Measurements from ENCODE around the gene KCTD5.

KCTD5 gene

DNA sequence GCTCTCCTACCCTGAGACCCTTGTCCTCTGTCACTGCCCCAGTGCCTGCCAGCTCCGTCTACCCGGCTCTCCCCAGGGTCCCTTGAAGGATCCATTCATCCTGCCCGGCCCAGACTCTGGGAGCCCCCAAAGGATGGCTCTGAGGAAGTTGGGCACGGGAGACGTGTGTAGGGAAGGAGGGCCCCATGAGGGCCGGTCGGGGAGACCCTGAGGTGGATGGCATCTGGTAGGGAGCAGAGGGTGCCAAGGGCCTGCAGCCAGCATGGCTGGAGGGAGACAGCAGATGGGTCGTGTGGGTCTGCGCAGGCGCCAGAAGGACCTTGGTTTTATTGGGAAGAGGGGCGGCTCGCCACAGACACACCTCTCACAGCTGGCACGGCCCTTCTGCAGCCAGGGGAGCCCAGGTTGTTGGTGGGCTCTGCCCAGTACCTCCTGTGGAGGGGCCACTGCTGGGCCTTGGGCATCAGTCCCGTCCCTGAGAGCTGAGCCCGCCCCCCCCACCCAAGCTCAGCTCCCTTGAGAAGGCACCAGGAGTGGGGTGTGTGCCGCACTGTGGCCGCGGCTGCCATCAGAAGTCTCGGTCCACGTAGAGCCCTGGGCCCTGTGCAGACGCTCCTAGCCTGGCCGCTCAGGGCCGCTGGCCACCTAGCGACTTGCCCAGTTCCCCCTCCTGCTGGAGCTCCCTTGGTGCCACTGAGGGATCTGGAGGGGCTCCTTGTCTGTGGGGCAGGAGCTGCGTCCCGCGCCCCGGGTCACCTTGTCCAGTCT lies 16.0 kb downstream of the KCTD5 start:
- DNase-seq: no peak

DNA sequence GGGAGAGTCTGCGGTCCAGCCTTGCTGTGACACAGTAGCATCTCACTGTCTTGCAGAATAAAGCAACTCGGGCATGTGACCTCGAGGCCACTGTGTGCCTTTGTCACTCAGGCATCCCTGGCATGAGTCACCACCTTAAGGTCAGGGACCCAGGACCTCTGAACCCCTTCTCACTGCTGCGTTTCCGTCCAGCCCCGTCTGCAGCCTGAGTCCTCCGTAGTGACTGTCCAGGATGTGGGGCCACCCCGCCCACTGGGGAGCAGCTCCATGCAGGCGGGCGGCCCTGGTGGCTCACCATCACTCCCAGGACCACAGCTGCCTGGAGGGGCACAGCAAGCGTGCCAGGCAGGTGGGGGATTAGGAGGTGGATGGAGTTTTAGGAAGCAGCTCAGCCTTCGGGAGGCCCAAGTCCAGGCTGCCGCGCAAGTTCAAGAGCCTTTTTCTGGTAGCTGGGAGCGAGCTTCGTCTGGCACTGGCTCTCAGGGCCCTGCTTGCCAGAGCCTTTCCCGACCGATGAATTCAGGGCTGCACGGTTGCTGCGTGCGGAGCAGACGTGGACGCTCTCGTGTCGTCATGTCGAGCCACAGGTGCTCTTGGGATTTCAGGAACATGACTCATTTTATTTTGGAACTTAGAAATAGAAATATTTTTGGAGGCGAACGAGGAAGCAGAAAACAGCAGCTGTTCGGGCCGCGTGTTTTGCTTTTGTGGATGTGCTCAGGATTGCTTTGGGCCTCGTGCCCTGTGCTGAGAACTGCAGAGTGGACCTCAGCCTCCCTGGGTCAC lies 16.8 kb downstream of the KCTD5 start:
- no peak for DNase-seq

DNA sequence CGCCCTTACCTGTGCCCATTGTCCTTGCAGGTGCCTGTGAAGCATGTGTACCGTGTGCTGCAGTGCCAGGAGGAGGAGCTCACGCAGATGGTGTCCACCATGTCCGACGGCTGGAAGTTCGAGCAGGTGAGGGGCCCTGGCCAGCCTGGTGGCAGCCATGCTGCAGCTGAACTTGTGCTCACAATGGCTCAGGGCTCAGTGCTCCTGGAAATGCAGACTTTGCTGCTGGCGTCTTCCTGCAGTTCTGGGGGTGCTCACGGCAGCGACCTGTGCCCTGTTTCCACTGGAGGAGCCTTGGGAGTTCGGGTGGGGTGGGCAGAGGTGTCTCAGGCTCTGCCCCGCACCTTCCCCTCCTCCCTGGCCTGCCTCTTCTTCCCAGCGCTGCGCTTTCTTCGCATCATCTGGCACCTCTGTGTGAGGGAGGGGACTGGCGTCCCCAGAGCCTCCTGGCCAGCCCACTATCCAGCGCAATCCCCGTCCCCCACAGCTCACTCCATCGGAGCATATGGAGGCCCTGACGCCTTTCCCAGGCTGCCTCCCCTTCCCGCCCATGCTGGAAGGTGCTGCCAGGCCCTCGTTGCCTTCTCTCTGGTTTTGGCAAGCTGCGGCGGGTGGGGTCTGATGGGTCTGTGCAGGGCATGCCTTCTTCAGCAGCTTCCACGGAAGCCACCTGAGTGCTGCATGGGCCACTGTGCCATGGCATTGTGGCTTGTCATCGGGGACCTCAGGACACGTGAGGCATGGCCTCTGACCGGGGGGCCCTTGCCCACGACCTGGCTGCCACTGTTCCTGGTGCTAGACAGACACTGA lies 17.7 kb downstream of the KCTD5 start:
- no peak for DNase-seq

GRCh38 chr16:2700786-2701185 lies 18.5 kb downstream of the KCTD5 start:
- no peak for DNase-seq

- DNase-seq: no peak
Measured at GRCh38 chr16:2701272-2701671, 18.9 kb downstream of the KCTD5 start.

DNA sequence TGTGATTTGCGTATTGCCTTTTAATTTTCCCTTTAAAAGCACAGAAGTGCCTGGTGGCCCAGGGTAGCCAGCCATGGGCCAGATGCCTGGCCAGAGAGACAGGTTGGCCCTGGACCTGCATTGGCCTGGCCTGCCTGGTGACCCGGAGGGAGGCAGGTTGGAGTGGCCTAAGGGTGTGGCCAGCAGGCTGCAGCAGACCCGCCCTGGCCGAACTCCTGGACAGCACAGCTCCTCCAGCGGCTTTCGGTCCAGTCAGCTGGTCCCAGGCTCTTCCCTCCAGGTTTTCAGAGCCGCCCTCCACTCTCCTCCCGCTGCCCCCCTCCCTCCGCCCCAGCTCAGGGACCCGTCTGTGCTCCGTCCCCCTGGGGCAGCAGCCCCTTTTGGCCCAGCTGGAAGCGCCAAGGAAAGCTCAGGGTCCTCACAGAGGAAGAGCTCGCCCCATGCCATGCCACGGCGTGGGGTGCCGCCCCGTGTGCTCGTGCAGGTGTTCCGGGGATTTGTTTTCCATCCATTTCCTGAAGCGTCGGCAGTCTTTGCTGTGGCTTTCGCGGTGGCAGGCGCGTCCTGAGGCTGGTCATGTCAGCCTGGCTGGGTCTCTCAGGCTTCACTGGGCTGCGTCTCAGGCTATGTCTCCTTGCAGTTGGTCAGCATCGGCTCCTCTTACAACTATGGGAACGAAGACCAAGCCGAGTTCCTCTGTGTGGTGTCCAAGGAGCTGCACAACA lies 19.6 kb downstream of the KCTD5 start:
- DNase-seq: no peak

DNA sequence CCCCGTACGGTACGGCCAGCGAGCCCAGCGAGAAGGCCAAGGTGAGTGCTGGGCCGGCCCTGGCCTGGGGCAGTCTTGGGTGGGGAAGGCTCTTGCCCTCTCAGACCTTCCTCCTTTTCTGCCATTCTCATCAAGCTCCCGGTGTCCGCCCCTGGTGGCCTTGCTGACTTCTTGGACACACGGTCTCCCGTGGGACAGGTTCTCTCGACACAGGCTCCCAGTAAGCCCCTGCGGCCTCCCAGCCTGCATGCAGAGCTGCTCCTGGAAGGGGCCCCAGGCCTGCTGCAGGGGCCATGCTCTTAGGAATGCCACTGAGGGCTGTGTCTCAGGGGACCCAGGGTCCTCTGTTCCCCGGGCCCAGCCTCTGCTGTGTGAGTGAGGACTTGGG lies 20.1 kb downstream of the KCTD5 start:
- DNase-seq: no peak

DNA sequence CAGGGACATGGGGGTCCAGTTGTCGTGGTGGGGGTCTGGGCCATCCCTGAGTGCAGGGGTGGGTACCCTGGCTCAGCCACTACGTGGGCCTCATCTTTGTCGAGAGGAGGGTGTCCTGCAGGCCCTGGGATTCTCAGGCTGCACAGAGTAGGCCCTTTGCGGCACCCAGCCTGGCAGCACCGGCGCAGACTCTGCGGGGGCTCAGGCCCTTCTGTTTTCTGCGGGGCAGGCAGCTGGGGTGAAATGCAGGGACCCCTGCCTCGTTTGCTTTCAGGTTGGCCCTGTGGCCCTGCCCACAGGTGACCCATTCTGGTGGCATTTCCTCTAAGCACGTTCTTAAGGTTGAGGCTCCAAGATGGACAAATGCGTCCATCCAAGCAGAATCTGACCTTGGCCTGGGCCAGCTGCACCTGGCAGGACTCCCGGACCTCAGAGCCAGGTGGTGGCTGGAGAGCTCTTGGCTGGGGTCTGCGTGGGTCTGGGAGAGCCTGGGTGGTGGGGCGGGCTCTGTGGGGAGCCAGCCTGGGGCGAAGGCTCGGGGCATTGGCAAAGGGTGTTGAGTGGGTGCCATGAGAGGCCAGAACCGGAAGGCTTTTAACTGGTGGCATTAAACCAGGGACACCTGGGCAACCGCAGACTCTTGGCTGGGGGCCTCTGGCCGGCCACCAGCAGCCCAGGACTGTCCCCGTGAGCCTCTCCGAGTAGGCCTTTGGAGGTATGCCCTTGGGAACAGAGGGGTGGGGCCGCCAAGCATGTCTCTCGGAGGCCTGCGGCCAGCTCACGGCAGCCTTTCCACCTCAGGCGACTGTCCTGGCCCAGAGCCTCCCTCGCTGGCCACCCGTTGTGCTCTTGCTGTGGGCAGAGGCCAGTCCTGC lies 20.8 kb downstream of the KCTD5 start:
- no peak for DNase-seq

- no peak for DNase-seq
Measured at GRCh38 chr16:2704166-2704982, 22.1 kb downstream of the KCTD5 start.

- DNase-seq: no peak
Measured at GRCh38 chr16:2704983-2705275, 22.6 kb downstream of the KCTD5 start.

DNA sequence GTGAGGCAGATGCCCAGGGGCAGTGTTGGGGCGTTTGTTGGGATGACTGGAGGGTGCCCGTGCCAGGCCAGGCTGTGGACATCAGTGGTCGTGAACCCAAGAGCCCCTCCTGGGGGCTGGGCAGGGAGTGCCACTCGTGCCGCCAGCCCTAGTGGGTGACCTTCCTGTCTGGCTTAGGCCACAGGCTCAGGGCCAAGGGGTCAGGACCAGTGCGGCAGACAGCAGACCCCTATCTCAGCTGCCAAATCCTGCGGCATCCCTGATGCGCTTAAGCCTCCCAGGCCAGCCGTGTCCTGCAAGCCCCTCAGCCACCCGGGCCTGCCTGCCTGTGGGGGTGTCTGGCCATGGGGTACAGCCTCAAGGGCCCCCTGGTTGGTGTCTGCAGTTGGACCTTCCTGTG lies 23.0 kb downstream of the KCTD5 start:
- DNase-seq: no peak

DNA sequence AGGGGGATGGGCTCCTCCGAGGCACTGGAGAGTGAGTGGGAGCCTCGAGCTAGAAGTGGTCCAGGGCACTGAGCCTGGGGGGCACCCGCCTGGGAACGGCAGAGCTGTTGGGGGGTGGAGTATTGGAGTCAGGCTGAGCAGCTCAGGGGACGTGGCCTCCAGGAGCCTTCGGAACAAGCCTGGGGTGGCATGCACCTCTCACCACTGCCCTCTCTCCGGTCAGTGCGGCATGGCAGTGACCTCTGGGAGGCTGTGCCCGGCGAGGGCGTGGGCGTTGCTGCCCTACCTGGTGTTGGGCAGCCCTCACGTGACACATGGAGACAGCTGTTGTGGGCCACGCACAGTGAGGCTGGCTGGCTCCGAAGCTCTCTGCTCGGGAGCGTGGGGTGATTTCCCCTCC lies 23.8 kb downstream of the KCTD5 start:
- DNase-seq: no peak

DNA sequence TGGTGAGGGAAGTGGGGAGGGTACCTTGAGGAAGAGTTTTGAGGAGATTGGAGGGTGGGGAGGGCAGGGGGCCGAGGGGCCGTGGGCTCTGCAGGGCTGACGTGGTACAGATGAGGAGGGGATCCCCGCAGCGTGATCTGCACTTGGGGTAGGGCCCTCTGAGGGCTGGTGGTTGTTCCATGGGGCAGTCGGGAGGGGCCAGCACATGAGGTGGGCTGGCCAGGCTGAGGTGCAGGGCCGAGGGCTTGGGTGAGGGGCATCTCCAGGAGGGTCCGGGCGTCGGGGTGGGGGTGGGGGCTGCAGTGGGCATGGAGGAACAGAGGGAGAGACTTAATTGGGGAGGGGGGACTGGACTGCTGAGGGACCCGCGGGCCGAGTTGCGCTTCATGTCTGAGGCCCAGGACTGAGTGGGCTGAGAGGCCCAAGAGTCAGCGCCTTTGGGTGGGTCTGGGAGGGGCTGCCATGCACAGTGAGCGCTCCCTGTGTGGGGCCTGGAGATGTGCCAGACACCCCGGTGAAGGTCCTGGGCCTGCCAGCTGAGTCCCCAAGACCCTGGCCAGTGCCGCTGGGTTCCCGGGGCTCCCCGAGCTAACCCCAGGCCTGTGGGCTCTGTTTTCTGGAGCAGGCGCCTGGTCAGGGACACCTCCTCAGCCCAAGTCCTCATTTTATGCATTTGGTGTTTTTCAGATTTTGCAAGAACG lies 24.4 kb downstream of the KCTD5 start:
- no peak for DNase-seq

- DNase-seq: no peak
Measured at GRCh38 chr16:2707368-2708289, 25.3 kb downstream of the KCTD5 start.

- no peak for DNase-seq
Measured at GRCh38 chr16:2708290-2708639, 25.9 kb downstream of the KCTD5 start.

DNA sequence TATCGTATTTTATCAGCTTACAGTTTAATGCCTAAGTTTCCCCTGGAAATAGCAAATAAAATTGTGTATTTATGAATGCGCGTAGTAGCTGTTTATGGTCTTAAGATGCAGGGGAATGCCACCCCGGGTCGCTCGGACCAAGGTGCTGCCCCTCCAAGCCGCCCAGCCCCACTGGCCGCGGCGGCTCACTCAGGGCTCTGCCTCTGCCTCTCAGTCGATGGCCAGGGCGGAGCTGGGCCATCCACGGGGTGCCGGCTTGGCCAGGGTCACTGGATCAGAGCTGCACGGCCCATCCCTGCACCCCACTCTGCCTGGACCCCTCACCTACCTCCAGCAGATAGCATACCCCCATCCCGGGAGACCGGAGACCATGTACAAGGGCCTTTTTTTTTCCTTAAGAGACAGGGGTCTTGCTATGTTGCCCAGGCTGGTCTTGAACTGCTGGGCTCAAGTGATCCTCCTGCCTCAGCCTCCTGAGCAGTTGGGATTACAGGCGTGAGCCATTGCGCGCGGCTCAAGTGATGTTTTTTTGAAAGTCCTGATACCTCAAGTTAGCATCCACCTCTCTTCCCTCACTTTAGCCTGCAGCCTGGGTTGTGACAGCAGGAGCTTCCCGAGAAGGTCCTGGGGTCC lies 26.7 kb downstream of the KCTD5 start:
- no peak for DNase-seq

DNA sequence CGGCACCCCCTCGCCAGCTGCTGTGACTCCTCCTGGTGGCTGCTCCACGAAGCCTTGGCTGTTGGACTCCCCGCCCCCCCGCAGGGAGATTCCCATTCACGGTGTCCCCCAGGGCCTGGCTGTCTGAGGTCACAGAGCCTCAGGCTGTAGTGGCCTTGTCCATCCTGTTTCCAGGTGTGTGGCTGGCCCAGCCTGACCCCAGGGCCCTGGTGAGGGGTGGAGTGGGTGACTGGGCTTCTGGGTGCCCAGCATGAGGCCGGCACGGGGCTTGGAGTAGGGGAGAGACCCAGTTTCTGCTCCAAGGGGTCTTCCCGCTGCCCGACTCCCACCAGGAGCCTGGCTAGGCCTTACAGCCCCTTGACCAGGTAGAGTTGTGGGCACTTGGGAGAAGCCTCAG lies 27.3 kb downstream of the KCTD5 start:
- no peak for DNase-seq

DNA sequence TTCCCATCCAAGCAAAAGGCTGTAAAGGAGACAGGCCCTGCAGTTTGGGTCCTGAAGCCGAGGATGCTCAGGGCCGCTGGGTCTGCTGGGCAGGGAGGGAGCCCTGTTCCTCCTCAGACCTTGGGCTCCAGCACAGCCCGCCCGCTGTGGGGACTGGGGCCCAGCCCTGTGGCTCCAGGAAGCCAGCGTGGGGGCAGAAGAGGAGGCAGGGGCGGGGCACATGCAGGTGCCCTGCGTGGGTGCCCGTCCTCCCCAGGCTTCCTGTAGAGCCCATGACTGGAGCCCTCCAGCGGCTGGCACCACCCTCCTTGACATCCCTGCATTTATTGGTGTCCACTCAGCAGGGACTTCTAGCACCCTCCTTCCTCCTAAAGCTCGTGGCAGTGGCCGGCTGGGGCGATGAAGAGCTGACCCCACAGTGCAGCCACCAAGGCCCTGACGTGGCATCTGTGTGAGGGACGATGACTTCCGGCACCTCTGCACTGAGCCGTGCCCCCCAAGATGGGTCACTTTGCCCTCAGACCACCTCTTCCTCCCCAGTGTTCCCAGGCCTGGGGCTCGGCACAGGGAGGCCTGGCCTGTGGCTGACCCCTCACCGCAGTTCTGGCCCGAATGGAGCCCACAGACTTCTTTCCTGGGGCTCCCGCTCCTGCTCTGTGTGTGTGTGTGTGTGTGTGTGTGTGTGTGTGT lies 27.8 kb downstream of the KCTD5 start:
- DNase-seq: no peak

Measured in DMS79 treated with DMSO at 0.1 percent for 48 hours (cell line).